ENCODE data around the gene TMEM235. TPM values are rescaled to one million over a fixed set of nuclear protein-coding genes. Genes with fewer than 3 reads are reported as not detected.
A peak's percentile ranks its signal among the peaks of the same experiment; 100 is the strongest.

The TMEM235 gene
- not detected for polyA plus RNA-seq (2013, experiment 1 of 2)
- polyA plus RNA-seq (2013, experiment 2 of 2), result not detected

GRCh38 chr17:78230996-78231935, at the start of gene TMEM235:
TMEM235 (plus strand) TSS chr17:78231631; CDS start chr17:78232024, 393 bp downstream.
- no peak for DNase-seq
- Histone ChIP-seq H3K79me1 (replicated peaks; ENCODE audit: low read length, poor library complexity, severe bottlenecking) (no peaks in the 10 kb centered on the region), H2BK5ac (ENCODE audit: low read depth, low read length, poor library complexity, severe bottlenecking) (no peak within 1 kb of the TSS), H3K27ac (ENCODE audit: low read length, poor library complexity, severe bottlenecking) (no peak within 1 kb of the TSS), H4K8ac (ENCODE audit: low read length) (peak within 1 kb of the TSS; percentile 75), H2AK5ac (ENCODE audit: low read length, severe bottlenecking) (no peak within 1 kb of the TSS), H4K91ac (ENCODE audit: low read length) (no peak within 1 kb of the TSS), H3K36me3 (ENCODE audit: control insufficient read depth in 1 of 2, insufficient read depth in 2 of 2, low read depth in 1 of 2, low read length in 2 of 2) (peaks cover 0 to 5% of the 10 kb centered on the region in 2 experiments), H3K4me2 (ENCODE audit: low read length, poor library complexity, severe bottlenecking) (peak within 1 kb of the TSS; percentile 59), H2BK12ac (ENCODE audit: low read length in 2 of 2) (no peak within 1 kb of the TSS), H3K9me3 (ENCODE audit: control insufficient read depth, low read length) (no peaks in the 10 kb centered on the region), H3K27me3 (ENCODE audit: control insufficient read depth in 1 of 2, insufficient read depth in 1 of 2, low read length in 2 of 2) (peaks cover 29 to 46% of the 10 kb centered on the region in 2 experiments), H3K9ac (ENCODE audit: low read length) (no peak within 1 kb of the TSS), H3K4me1 (ENCODE audit: control insufficient read depth, insufficient read depth, low read depth, low read length) (peaks cover 18% of the 10 kb centered on the region), H2BK15ac (ENCODE audit: low read depth, poor library complexity, severe bottlenecking) (no peak within 1 kb of the TSS), H3K18ac (ENCODE audit: low read depth in 1 of 2, low read length in 2 of 2) (no peak within 1 kb of the TSS), H2BK120ac (ENCODE audit: low read depth, low read length) (no peak within 1 kb of the TSS), H3K14ac (ENCODE audit: low read length in 2 of 2) (no peak within 1 kb of the TSS), H3K4me3 (ENCODE audit: insufficient read depth in 1 of 2, low read depth in 1 of 2, low read length in 2 of 2) (no peak within 1 kb of the TSS), H2AFZ (ENCODE audit: low read depth, low read length) (no peak within 1 kb of the TSS), H3K4ac (ENCODE audit: low read depth in 1 of 2, low read length in 2 of 2) (no peak within 1 kb of the TSS), H3K23ac (ENCODE audit: low read length in 2 of 2) (peak within 1 kb of the TSS; percentile 26 to 38)
- 55% methylated on average over 26 of the region's 52 CpGs for WGBS

- Histone ChIP-seq H2BK12ac (ENCODE audit: low read length in 2 of 2) (no peak overlapping the region), H3K79me1 (replicated peaks; ENCODE audit: low read length, poor library complexity, severe bottlenecking) (peaks cover 15% of the 10 kb centered on the region), H3K9ac (ENCODE audit: low read length) (no peak overlapping the region), H2BK120ac (ENCODE audit: low read depth, low read length) (no peak overlapping the region), H3K4ac (ENCODE audit: low read depth in 1 of 2, low read length in 2 of 2) (no peak overlapping the region), H2BK5ac (ENCODE audit: low read depth, low read length, poor library complexity, severe bottlenecking) (no peak overlapping the region), H4K8ac (ENCODE audit: low read length) (no peak overlapping the region), H4K91ac (ENCODE audit: low read length) (no peak overlapping the region), H3K4me2 (ENCODE audit: low read length, poor library complexity, severe bottlenecking) (no peak overlapping the region), H3K18ac (ENCODE audit: low read depth in 1 of 2, low read length in 2 of 2) (no peak overlapping the region), H2BK15ac (ENCODE audit: low read depth, poor library complexity, severe bottlenecking) (no peak overlapping the region), H3K4me1 (ENCODE audit: control insufficient read depth, insufficient read depth, low read depth, low read length) (peaks cover 43% of the 10 kb centered on the region), H2AK5ac (ENCODE audit: low read length, severe bottlenecking) (peak overlapping the region; percentile 5), H3K4me3 (ENCODE audit: insufficient read depth in 1 of 2, low read depth in 1 of 2, low read length in 2 of 2) (no peak overlapping the region), H3K27me3 (ENCODE audit: control insufficient read depth in 1 of 2, insufficient read depth in 1 of 2, low read length in 2 of 2) (no peaks in the 10 kb centered on the region), H3K14ac (ENCODE audit: low read length in 2 of 2) (no peak overlapping the region), H3K9me3 (ENCODE audit: control insufficient read depth, low read length) (no peaks in the 10 kb centered on the region), H3K36me3 (ENCODE audit: control insufficient read depth in 1 of 2, insufficient read depth in 2 of 2, low read depth in 1 of 2, low read length in 2 of 2) (no peaks in the 10 kb centered on the region), H2AFZ (ENCODE audit: low read depth, low read length) (no peak overlapping the region), H3K27ac (ENCODE audit: low read length, poor library complexity, severe bottlenecking) (no peak overlapping the region), H3K23ac (ENCODE audit: low read length in 2 of 2) (no peak overlapping the region)
- DNase-seq, result no peak
- WGBS, result 94% methylated on average over 13 of the region's 13 CpGs
These were observed 48.9 kb upstream of the TMEM235 start for GRCh38 chr17:78182504-78182903.

- no peaks in the 10 kb centered on the region for H3K36me3 ChIP-seq (ENCODE audit: control insufficient read depth in 1 of 2, insufficient read depth in 2 of 2, low read depth in 1 of 2, low read length in 2 of 2)
- no peak overlapping the region for H2BK5ac ChIP-seq (ENCODE audit: low read depth, low read length, poor library complexity, severe bottlenecking)
- H3K4ac ChIP-seq (ENCODE audit: low read depth in 1 of 2, low read length in 2 of 2), result no peak overlapping the region
- DNase-seq, result no peak
- no peak overlapping the region for H3K23ac ChIP-seq (ENCODE audit: low read length in 2 of 2)
- peaks cover 47% of the 10 kb centered on the region for H3K4me1 ChIP-seq (ENCODE audit: control insufficient read depth, insufficient read depth, low read depth, low read length)
- no peak overlapping the region for H2AK5ac ChIP-seq (ENCODE audit: low read length, severe bottlenecking)
- H2AFZ ChIP-seq (ENCODE audit: low read depth, low read length), result no peak overlapping the region
- H2BK12ac ChIP-seq (ENCODE audit: low read length in 2 of 2), result no peak overlapping the region
- no peaks in the 10 kb centered on the region for H3K9me3 ChIP-seq (ENCODE audit: control insufficient read depth, low read length)
- no peak overlapping the region for H3K27ac ChIP-seq (ENCODE audit: low read length, poor library complexity, severe bottlenecking)
- no peak overlapping the region for H2BK120ac ChIP-seq (ENCODE audit: low read depth, low read length)
- no peak overlapping the region for H3K18ac ChIP-seq (ENCODE audit: low read depth in 1 of 2, low read length in 2 of 2)
- no peak overlapping the region for H4K91ac ChIP-seq (ENCODE audit: low read length)
- no peak overlapping the region for H2BK15ac ChIP-seq (ENCODE audit: low read depth, poor library complexity, severe bottlenecking)
- no peak overlapping the region for H3K4me2 ChIP-seq (ENCODE audit: low read length, poor library complexity, severe bottlenecking)
- 93% methylated on average over 12 of the region's 12 CpGs for WGBS
- peaks cover 18% of the 10 kb centered on the region for H3K79me1 ChIP-seq (replicated peaks; ENCODE audit: low read length, poor library complexity, severe bottlenecking)
- H3K4me3 ChIP-seq (ENCODE audit: insufficient read depth in 1 of 2, low read depth in 1 of 2, low read length in 2 of 2), result no peak overlapping the region
- no peaks in the 10 kb centered on the region for H3K27me3 ChIP-seq (ENCODE audit: control insufficient read depth in 1 of 2, insufficient read depth in 1 of 2, low read length in 2 of 2)
- H3K14ac ChIP-seq (ENCODE audit: low read length in 2 of 2), result no peak overlapping the region
- H4K8ac ChIP-seq (ENCODE audit: low read length), result peak overlapping the region; percentile 9
- H3K9ac ChIP-seq (ENCODE audit: low read length), result no peak overlapping the region
These were observed 47.5 kb upstream of the TMEM235 start for GRCh38 chr17:78183916-78184315.

GRCh38 chr17:78184351-78184750, 47.1 kb upstream of the TMEM235 start:
- Histone ChIP-seq H3K9me3 (ENCODE audit: control insufficient read depth, low read length) (no peaks in the 10 kb centered on the region), H3K79me1 (replicated peaks; ENCODE audit: low read length, poor library complexity, severe bottlenecking) (peaks cover 18% of the 10 kb centered on the region), H3K23ac (ENCODE audit: low read length in 2 of 2) (no peak overlapping the region), H3K9ac (ENCODE audit: low read length) (no peak overlapping the region), H3K4ac (ENCODE audit: low read depth in 1 of 2, low read length in 2 of 2) (no peak overlapping the region), H2AK5ac (ENCODE audit: low read length, severe bottlenecking) (no peak overlapping the region), H3K27me3 (ENCODE audit: control insufficient read depth in 1 of 2, insufficient read depth in 1 of 2, low read length in 2 of 2) (no peaks in the 10 kb centered on the region), H3K4me3 (ENCODE audit: insufficient read depth in 1 of 2, low read depth in 1 of 2, low read length in 2 of 2) (no peak overlapping the region), H4K91ac (ENCODE audit: low read length) (no peak overlapping the region), H2BK15ac (ENCODE audit: low read depth, poor library complexity, severe bottlenecking) (no peak overlapping the region), H3K14ac (ENCODE audit: low read length in 2 of 2) (no peak overlapping the region), H2BK12ac (ENCODE audit: low read length in 2 of 2) (no peak overlapping the region), H3K36me3 (ENCODE audit: control insufficient read depth in 1 of 2, insufficient read depth in 2 of 2, low read depth in 1 of 2, low read length in 2 of 2) (no peaks in the 10 kb centered on the region), H3K4me1 (ENCODE audit: control insufficient read depth, insufficient read depth, low read depth, low read length) (peaks cover 43% of the 10 kb centered on the region), H2BK120ac (ENCODE audit: low read depth, low read length) (no peak overlapping the region), H2AFZ (ENCODE audit: low read depth, low read length) (no peak overlapping the region), H3K18ac (ENCODE audit: low read depth in 1 of 2, low read length in 2 of 2) (no peak overlapping the region), H3K27ac (ENCODE audit: low read length, poor library complexity, severe bottlenecking) (no peak overlapping the region), H2BK5ac (ENCODE audit: low read depth, low read length, poor library complexity, severe bottlenecking) (no peak overlapping the region), H3K4me2 (ENCODE audit: low read length, poor library complexity, severe bottlenecking) (no peak overlapping the region), H4K8ac (ENCODE audit: low read length) (peak overlapping the region; percentile 9)
- 91% methylated on average over 10 of the region's 10 CpGs for WGBS
- no peak for DNase-seq
